A549 (cell line): Measurements from ENCODE around the gene MRRF. TPM values are rescaled to one million over a fixed set of nuclear protein-coding genes. Genes with fewer than 3 reads are reported as not detected.
"Not testable (repeated sequence)": the region's sequence is repeated elsewhere in the genome, so short reads cannot be mapped to it uniquely, and the experiment has no call there.

Source experiments
- ATAC-seq, 2 experiments: fragments of 200-7000 bp in 1 of 2; fragments of >200 bp in 1 of 2; cut with Nextera tagmentation in 1 of 2; cut with Tn5 transposase in 1 of 2; 3 replicates each; pipeline versions ENCODE4 v1.8.0 to v1.9.1; 2018 to 2020; ENCODE audit warnings: mild to moderate bottlenecking in 1 of 2, moderate library complexity in 1 of 2
- CTCF ChIA-PET: fragments of 300-600 bp; sonication (Branson Sonifier 250); formaldehyde crosslinking; extraction: SDS; loops from one replicate; lab custom pipeline; 2021; ENCODE audit warnings: antibody characterized with exemption, inconsistent platforms; lab: Yijun Ruan, JAX
- POLR2A ChIA-PET: fragments of 350-600 bp; formaldehyde crosslinking; extraction: SDS; loops from one replicate; lab custom pipeline; 2021; ENCODE audit warnings: antibody characterized with exemption, inconsistent platforms; lab: Yijun Ruan, JAX
- DNase-seq, 2 experiments: peaks; one replicate each; pipeline versions ENCODE4 v3.0.0 to v3.0.0-alpha.2; 2011 to 2016; ENCODE audit warnings: low read depth in 1 of 2, low spot score in 1 of 2
- FAIRE-seq: peaks from 2 replicates; lab custom pipeline; 2011; peaks lifted over from hg19 to GRCh38; lab: Jason Lieb, UNC
- H3K27ac ChIP-seq, 2 experiments: fragments of >200 bp; sonication (Bioruptor Twin); formaldehyde crosslinking; 3 replicates each; pipeline ENCODE4 v1.5.1; 2016 to 2017
- H3K4me1 ChIP-seq: fragments of >200 bp; sonication (Bioruptor Twin); formaldehyde crosslinking; 3 replicates; pipeline ENCODE4 v1.6.1; 2016
- H3K4me2 ChIP-seq: fragments of >200 bp; sonication (Bioruptor Twin); formaldehyde crosslinking; 3 replicates; pipeline ENCODE4 v1.6.1; 2016
- H3K4me3 ChIP-seq: fragments of >200 bp; sonication (Bioruptor Twin); formaldehyde crosslinking; 3 replicates; pipeline ENCODE4 v1.5.1; 2016
- H3K9me3 ChIP-seq: fragments of >200 bp; sonication (Bioruptor Twin); formaldehyde crosslinking; 3 replicates; pipeline ENCODE4 v1.6.1; 2016
- ATOH8 ChIP-seq: fragments of 250-450 bp; sonication (Bioruptor Pico); IDR thresholded peaks from 2 replicates; pipeline ENCODE4 v1.5.0; 2020; ENCODE audit warnings: low read depth, mild to moderate bottlenecking, moderate library complexity
- CEBPB ChIP-seq, 2 experiments: fragments of >200 bp in 1 of 2; sonication (Bioruptor Twin) in 1 of 2; formaldehyde crosslinking in 1 of 2; IDR thresholded peaks; 2 replicates each; pipeline ENCODE4 v1.6.1; 2012 to 2016
- EHF ChIP-seq: fragments of 250-450 bp; sonication (Bioruptor Pico); IDR thresholded peaks from 2 replicates; pipeline ENCODE4 v1.5.0; 2020; ENCODE audit warnings: mild to moderate bottlenecking
- EHMT2 ChIP-seq: fragments of 200-600 bp; sonication (generic); IDR thresholded peaks from 2 replicates; pipeline ENCODE4 v1.6.1; 2016; ENCODE audit warnings: antibody characterized with exemption, low read depth, mild to moderate bottlenecking, moderate library complexity
- ELK1 ChIP-seq: fragments of 150-350 bp; IDR thresholded peaks from 2 replicates; pipeline ENCODE4 v1.6.1; 2014; ENCODE audit warnings: low read depth, mild to moderate bottlenecking, low read length
- ESRRA ChIP-seq: fragments of 150-350 bp; IDR thresholded peaks from 2 replicates; pipeline ENCODE4 v1.6.1; 2014; ENCODE audit warnings: mild to moderate bottlenecking, low read length, borderline replicate concordance
- FOSB ChIP-seq: fragments of 250-450 bp; sonication (Bioruptor Pico); IDR thresholded peaks from 2 replicates; pipeline ENCODE4 v1.5.0; 2020; ENCODE audit warnings: mild to moderate bottlenecking, moderate library complexity
- FOXS1 ChIP-seq: fragments of 250-450 bp; sonication (Bioruptor Pico); IDR thresholded peaks from 2 replicates; pipeline ENCODE4 v1.5.0; 2020; ENCODE audit warnings: mild to moderate bottlenecking, moderate library complexity
- GATA3 ChIP-seq: IDR thresholded peaks from 2 replicates; pipeline ENCODE4 v1.6.1; 2012; ENCODE audit warnings: borderline replicate concordance
- HDAC2 ChIP-seq: fragments of 200-600 bp; sonication (generic); IDR thresholded peaks from 2 replicates; pipeline ENCODE4 v1.6.1; 2016
- HES2 ChIP-seq: fragments of >200 bp; sonication (Bioruptor Twin); formaldehyde crosslinking; IDR thresholded peaks from 2 replicates; pipeline ENCODE4 v1.6.1; 2016
- HMGXB4 ChIP-seq: fragments of 250-450 bp; sonication (Bioruptor Pico); IDR thresholded peaks from 2 replicates; pipeline ENCODE4 v1.5.0; 2021; ENCODE audit warnings: mild to moderate bottlenecking, moderate library complexity, borderline replicate concordance
- HOXA7 ChIP-seq: fragments of 250-450 bp; sonication (Bioruptor Pico); IDR thresholded peaks from 2 replicates; pipeline ENCODE4 v1.5.0; 2020; ENCODE audit warnings: mild to moderate bottlenecking, moderate library complexity
- HOXB13 ChIP-seq: fragments of 250-450 bp; sonication (Bioruptor Pico); IDR thresholded peaks from 2 replicates; pipeline ENCODE4 v1.5.0; 2020; ENCODE audit warnings: low read depth, mild to moderate bottlenecking, moderate library complexity
- JUN ChIP-seq, 2 experiments: fragments of >200 bp; sonication (Bioruptor Twin); formaldehyde crosslinking; IDR thresholded peaks; 2 replicates in 1 of 2; 3 replicates in 1 of 2; pipeline ENCODE4 v1.6.1; 2016 to 2017
- KDM5A ChIP-seq: fragments of 200-600 bp; sonication (generic); IDR thresholded peaks from 2 replicates; pipeline ENCODE4 v1.6.1; 2016; ENCODE audit warnings: antibody characterized with exemption, mild to moderate bottlenecking
- NR3C1 ChIP-seq: fragments of >200 bp; sonication (Bioruptor Twin); formaldehyde crosslinking; IDR thresholded peaks from 3 replicates; pipeline ENCODE4 v1.6.1; 2017
- PBX3 ChIP-seq: IDR thresholded peaks from 2 replicates; pipeline ENCODE4 v1.6.1; 2012
- POLR2A ChIP-seq: IDR thresholded peaks from 2 replicates; pipeline ENCODE4 v1.6.1; 2012; ENCODE audit warnings: mild to moderate bottlenecking, low read length
- POLR2AphosphoS2 ChIP-seq: conservative IDR thresholded peaks from 2 replicates; pipeline ENCODE4 v1.6.1; 2012; ENCODE audit warnings: low read length, improper control_type of control experiment, inconsistent platforms
- RCOR1 ChIP-seq: fragments of 150-350 bp; IDR thresholded peaks from 2 replicates; pipeline ENCODE4 v1.6.1; 2014; ENCODE audit warnings: antibody characterized with exemption, low read length, low read depth
- RNF2 ChIP-seq: fragments of 200-600 bp; sonication (generic); IDR thresholded peaks from 2 replicates; pipeline ENCODE4 v1.6.1; 2016; ENCODE audit warnings: low read depth, mild to moderate bottlenecking, antibody characterized with exemption, moderate library complexity, borderline replicate concordance
- SREBF2 ChIP-seq: fragments of 450-650 bp; IDR thresholded peaks from 2 replicates; pipeline ENCODE4 v1.6.1; 2014; ENCODE audit warnings: mild to moderate bottlenecking, moderate library complexity
- TFCP2L1 ChIP-seq: fragments of 250-450 bp; sonication (Bioruptor Pico); IDR thresholded peaks from 2 replicates; pipeline ENCODE4 v1.5.0; 2021; ENCODE audit warnings: mild to moderate bottlenecking
- USF2 ChIP-seq: fragments of 450-650 bp; IDR thresholded peaks from 2 replicates; pipeline ENCODE4 v1.6.1; 2014; ENCODE audit warnings: antibody characterized with exemption
- WGBS: methylation state at CpG from one replicate; pipeline ENCODE4 v1.1.6; 2017; ENCODE audit errors: missing lambda C conversion rate; 5-methylcytosine and 5-hydroxymethylcytosine counted together
- polyA plus RNA-seq, 4 experiments: library from polyadenylated mRNA; depleted of rRNA in 3 of 4; stranded (reverse); fragments of >200 nt; fragmentation: RNase III in 1 of 4; extraction: RNeasy Plus Mini Kit Qiagen cat#74134 plus additional on column Dnase treatment in 1 of 4; gene quantifications; 2 replicates in 3 of 4; 3 replicates in 1 of 4; pipeline ENCODE4 v1.2.3, GENCODE V29; 2011 to 2017

The MRRF gene
- polyA plus RNA-seq, 2 of the 4 experiments (the other 2 are of a cell fraction): 63.6 to 107 TPM

GRCh38 chr9:122360891-122361290 lies 96.2 kb downstream of the MRRF start (continued):
- TF ChIP-seq GATA3 (no peak), HOXB13 (CRISPR knock-in tag) (no peak)

GRCh38 chr9:122363131-122363530 lies 98.4 kb downstream of the MRRF start:
- CTCF ChIA-PET: interaction anchor here (0.6 to 7.1 kb wide), 10 partner anchors 9 to 534 kb away, joined by 3 to 44 read pairs (median 4); no protein-coding TSS in a partner anchor
- DNase-seq, POLR2A ChIA-PET, H3K4me2 ChIP-seq, ATAC-seq, FAIRE-seq, H3K27ac ChIP-seq, H3K4me3 ChIP-seq, H3K9me3 ChIP-seq: not testable (repeated sequence)
- WGBS: 85% methylated on average over 10 of the region's 12 CpGs
- H3K4me1 ChIP-seq: peaks cover 16% of the 10 kb centered on the region; the same call in 2 of the 3 replicates

GRCh38 chr9:122364117-122364782 lies 99.6 kb downstream of the MRRF start:
- Histone ChIP-seq H3K4me1 (peaks cover 16% of the 10 kb centered on the region; the same call in 2 of the 3 replicates), H3K27ac (no peak overlapping the region), H3K4me2 (no peak overlapping the region), H3K9me3 (no peaks in the 10 kb centered on the region), H3K4me3 (no peak overlapping the region)
- CTCF ChIA-PET: interaction anchor here (1.3 to 7.1 kb wide), 6 partner anchors 14 to 447 kb away, joined by 4 to 44 read pairs (median 6); no protein-coding TSS in a partner anchor
- DNase-seq (no peak), FAIRE-seq (no peak), ATAC-seq (no peak)
- POLR2A ChIA-PET: no interaction called here
- no peak for TF ChIP-seq RNF2
- no peak for TF ChIP-seq POLR2AphosphoS2
- TF ChIP-seq NR3C1: no peak
- TF ChIP-seq POLR2A: no peak
- no peak for TF ChIP-seq PBX3
- TF ChIP-seq HOXA7 (CRISPR knock-in tag): no peak
- no peak for TF ChIP-seq ATOH8
- TF ChIP-seq HOXB13 (CRISPR knock-in tag): no peak
- no peak for TF ChIP-seq EHF
- no peak for TF ChIP-seq ESRRA
- TF ChIP-seq RCOR1: no peak
- TF ChIP-seq ELK1: no peak
- no peak for TF ChIP-seq CEBPB (IDR thresholded peaks at IDR 0.05)
- no peak for TF ChIP-seq EHMT2
- TF ChIP-seq TFCP2L1 (CRISPR knock-in tag): no peak
- TF ChIP-seq SREBF2: no peak
- no peak for TF ChIP-seq HDAC2
- 85% methylated on average over 10 of the region's 10 CpGs for whole genome bisulfite sequencing

GRCh38 chr9:122364783-122365150 lies 100.1 kb downstream of the MRRF start:
- POLR2A ChIA-PET: no interaction called here
- CTCF ChIA-PET: interaction anchor here (1.5 to 7.1 kb wide), 3 partner anchors 14 to 241 kb away, joined by 5 to 44 read pairs (median 7); no protein-coding TSS in a partner anchor
- TF ChIP-seq HMGXB4: no peak
- no peak for TF ChIP-seq HOXA7 (CRISPR knock-in tag)
- TF ChIP-seq HES2: no peak
- no peak for TF ChIP-seq FOSB (CRISPR knock-in tag)
- TF ChIP-seq KDM5A: no peak
- TF ChIP-seq JUN (IDR thresholded peaks at IDR 0.05): no peak
- TF ChIP-seq EHMT2: no peak
- TF ChIP-seq USF2: no peak
- TF ChIP-seq GATA3: no peak
- no peak for TF ChIP-seq FOXS1 (CRISPR knock-in tag)

More at GRCh38 chr9:122364783-122365150, 100.1 kb downstream of the MRRF start:
- H3K4me2 ChIP-seq: no peak overlapping the region
- ATAC-seq (no peak), FAIRE-seq (no peak), DNase-seq (no peak)
- H3K9me3 ChIP-seq: no peaks in the 10 kb centered on the region
- H3K4me3 ChIP-seq: no peak overlapping the region
- no peak overlapping the region for H3K27ac ChIP-seq
- WGBS: 80% methylated on average over 10 of the region's 10 CpGs
- peaks cover 15% of the 10 kb centered on the region; the same call in 2 of the 3 replicates for H3K4me1 ChIP-seq
